Panc1 (cell line): ENCODE results near the gene SPATA16. TPM values are rescaled to one million over a fixed set of nuclear protein-coding genes. Genes with fewer than 3 reads are reported as not detected.

Experiments
- ATAC-seq: fragments of 200-7000 bp; cut with Tn5 transposase; 2 replicates; pipeline ENCODE4 v1.9.1; 2020; ENCODE audit warnings: mild to moderate bottlenecking, moderate library complexity
- BruUV-seq: library from RNA; stranded (reverse); fragments of 400-500 nt; replicated peaks from 2 replicates; lab custom pipeline; 2021; lab: Mats Ljungman, UMichigan
- CTCF ChIA-PET: fragments of 300-600 bp; sonication (Branson Sonifier 250); formaldehyde crosslinking; loops from one replicate; lab custom pipeline; 2022; ENCODE audit warnings: antibody characterized with exemption; lab: Charles Lee
- POLR2A ChIA-PET: fragments of 300-600 bp; sonication (Branson Sonifier 250); formaldehyde crosslinking; loops from one replicate; lab custom pipeline; 2022; ENCODE audit warnings: antibody characterized with exemption; lab: Charles Lee
- DNase-seq: peaks from one replicate; pipeline ENCODE4 v3.0.0-alpha.2; 2010; ENCODE audit warnings: low read depth, low spot score
- H3K27ac ChIP-seq: 2 replicates; pipeline ENCODE4 v1.5.1; 2011; ENCODE audit warnings: mild to moderate bottlenecking, low read length, inconsistent platforms
- H3K27me3 ChIP-seq: fragments of 200-500 bp; sonication (Bioruptor generic); 2 replicates; pipeline ENCODE4 v1.6.0; 2014; ENCODE audit warnings: low read length, inconsistent platforms; ENCODE audit not compliant: control insufficient read depth, insufficient read depth
- H3K36me3 ChIP-seq: fragments of 200-500 bp; sonication (Bioruptor generic); 2 replicates; pipeline ENCODE4 v1.5.1; 2014; ENCODE audit warnings: inconsistent platforms, mild to moderate bottlenecking, low read length, moderate library complexity; ENCODE audit not compliant: control insufficient read depth, insufficient read depth
- H3K4me1 ChIP-seq: 2 replicates; pipeline ENCODE4 v1.5.1; 2011; ENCODE audit warnings: inconsistent platforms, mild to moderate bottlenecking, low read length, moderate library complexity; ENCODE audit not compliant: control insufficient read depth, insufficient read depth
- H3K4me3 ChIP-seq, 2 experiments: 2 replicates each; pipeline ENCODE4 v1.5.1; 2011 to 2012; ENCODE audit warnings: low read depth in 2 of 2, low read length in 2 of 2, mild to moderate bottlenecking in 2 of 2, inconsistent platforms in 1 of 2, moderate library complexity in 1 of 2
- H3K9me3 ChIP-seq: fragments of 200-500 bp; sonication (Bioruptor generic); 2 replicates; pipeline ENCODE4 v1.5.1; 2014; ENCODE audit warnings: low read depth, mild to moderate bottlenecking, inconsistent platforms, low read length, moderate library complexity; ENCODE audit not compliant: control insufficient read depth, insufficient read depth
- CTCF ChIP-seq: fragments of 450-650 bp; IDR thresholded peaks from 2 replicates; pipeline ENCODE4 v1.5.1; 2017; ENCODE audit warnings: mild to moderate bottlenecking
- POLR2AphosphoS5 ChIP-seq: IDR thresholded peaks from 2 replicates; pipeline ENCODE4 v1.6.1; 2012; ENCODE audit warnings: mild to moderate bottlenecking, low read depth, low read length, moderate library complexity
- SIN3A ChIP-seq: IDR thresholded peaks from 2 replicates; pipeline ENCODE4 v1.6.1; 2012; ENCODE audit warnings: low read depth, mild to moderate bottlenecking, low read length, moderate library complexity, borderline replicate concordance; ENCODE audit not compliant: insufficient read depth
- TCF7L2 ChIP-seq: IDR thresholded peaks from 2 replicates; pipeline ENCODE4 v1.6.1; 2011; ENCODE audit warnings: mild to moderate bottlenecking, low read depth, low read length, inconsistent platforms
- in situ Hi-C: cut with HindIII; loops from 2 replicates; pipeline ENCODE4 v1.10.0; 2016; ENCODE audit warnings: low sequenced_read_pairs, low pct_unique_long_range_greater_than_20kb
- intact Hi-C: fragments of 100-400 bp; cut with micrococcal nuclease; formaldehyde crosslinking; loops from one replicate; pipeline ENCODE4 v1.10.0; 2022; ENCODE audit not compliant: unreplicated experiment
- total RNA-seq: library from RNA; stranded (reverse); gene quantifications from one replicate; pipeline ENCODE4 v1.2.1, GENCODE V29; 2021; ENCODE audit not compliant: unreplicated experiment
- TF ChIP-seq, protein P1 (sequence below), 2 experiments: IDR thresholded peaks; 2 replicates each; pipeline ENCODE4 v1.6.1; 2011 to 2012; ENCODE audit warnings: low read depth in 2 of 2, control low read depth in 1 of 2, low read length in 1 of 2, mild to moderate bottlenecking in 1 of 2, moderate library complexity in 1 of 2; ENCODE audit not compliant: insufficient read depth in 1 of 2

SPATA16 gene
- total RNA-seq, 1 experiment from 2014 or later: not detected

- ATAC-seq (no peak), DNase-seq (no peak)
- H3K4me3 ChIP-seq: no peak overlapping the region
- H3K36me3 ChIP-seq: no peaks in the 10 kb centered on the region
- BruUV-seq: no TSS peak
- no peak overlapping the region for H3K27ac ChIP-seq
- H3K4me1 ChIP-seq: no peaks in the 10 kb centered on the region
- ChIA-PET CTCF (no interaction called here), POLR2A (no interaction called here)
- no peaks in the 10 kb centered on the region for H3K9me3 ChIP-seq
- TF ChIP-seq POLR2AphosphoS5: no peak
- TF ChIP-seq SIN3A: no peak
- TF ChIP-seq CTCF: no peak
- TF ChIP-seq, protein P1, sequence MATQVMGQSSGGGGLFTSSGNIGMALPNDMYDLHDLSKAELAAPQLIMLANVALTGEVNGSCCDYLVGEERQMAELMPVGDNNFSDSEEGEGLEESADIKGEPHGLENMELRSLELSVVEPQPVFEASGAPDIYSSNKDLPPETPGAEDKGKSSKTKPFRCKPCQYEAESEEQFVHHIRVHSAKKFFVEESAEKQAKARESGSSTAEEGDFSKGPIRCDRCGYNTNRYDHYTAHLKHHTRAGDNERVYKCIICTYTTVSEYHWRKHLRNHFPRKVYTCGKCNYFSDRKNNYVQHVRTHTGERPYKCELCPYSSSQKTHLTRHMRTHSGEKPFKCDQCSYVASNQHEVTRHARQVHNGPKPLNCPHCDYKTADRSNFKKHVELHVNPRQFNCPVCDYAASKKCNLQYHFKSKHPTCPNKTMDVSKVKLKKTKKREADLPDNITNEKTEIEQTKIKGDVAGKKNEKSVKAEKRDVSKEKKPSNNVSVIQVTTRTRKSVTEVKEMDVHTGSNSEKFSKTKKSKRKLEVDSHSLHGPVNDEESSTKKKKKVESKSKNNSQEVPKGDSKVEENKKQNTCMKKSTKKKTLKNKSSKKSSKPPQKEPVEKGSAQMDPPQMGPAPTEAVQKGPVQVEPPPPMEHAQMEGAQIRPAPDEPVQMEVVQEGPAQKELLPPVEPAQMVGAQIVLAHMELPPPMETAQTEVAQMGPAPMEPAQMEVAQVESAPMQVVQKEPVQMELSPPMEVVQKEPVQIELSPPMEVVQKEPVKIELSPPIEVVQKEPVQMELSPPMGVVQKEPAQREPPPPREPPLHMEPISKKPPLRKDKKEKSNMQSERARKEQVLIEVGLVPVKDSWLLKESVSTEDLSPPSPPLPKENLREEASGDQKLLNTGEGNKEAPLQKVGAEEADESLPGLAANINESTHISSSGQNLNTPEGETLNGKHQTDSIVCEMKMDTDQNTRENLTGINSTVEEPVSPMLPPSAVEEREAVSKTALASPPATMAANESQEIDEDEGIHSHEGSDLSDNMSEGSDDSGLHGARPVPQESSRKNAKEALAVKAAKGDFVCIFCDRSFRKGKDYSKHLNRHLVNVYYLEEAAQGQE (IDR thresholded peaks at IDR 0.05; ENCODE audit: insufficient read depth in 1 of 2, low read depth in 2 of 2, low read length in 1 of 2): no peak
- TF ChIP-seq TCF7L2: no peak
- in situ Hi-C loops (no loop called here), intact Hi-C loops (no loop called here)
- no peaks in the 10 kb centered on the region; the same call in 1 of the 2 replicates for H3K27me3 ChIP-seq
These were observed 169.0 kb downstream of the SPATA16 start for GRCh38 chr3:172972067-172972466.

DNA sequence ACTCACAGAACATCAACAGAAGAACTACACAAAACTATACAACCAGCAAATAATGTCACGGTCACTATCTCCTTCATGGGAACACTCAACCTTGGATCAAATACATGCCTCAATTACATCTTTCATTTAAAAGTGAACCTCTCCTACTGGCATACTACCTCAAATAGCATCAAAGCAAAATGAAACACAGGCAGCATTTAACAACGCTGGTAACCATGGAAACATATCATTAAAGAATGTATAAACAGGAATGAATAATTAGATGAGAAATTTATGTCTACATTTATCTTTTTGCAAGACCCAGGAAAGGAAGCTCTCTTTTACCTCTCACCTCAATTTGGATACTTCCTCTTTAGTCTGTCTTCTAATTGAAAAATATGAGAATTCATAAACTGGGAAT, 172.4 kb downstream of the SPATA16 start:
- DNase-seq (no peak), ATAC-seq (no peak)
- no TSS peak for BruUV-seq
- Histone ChIP-seq H3K27me3 (no peaks in the 10 kb centered on the region), H3K27ac (no peak overlapping the region), H3K4me3 (no peak overlapping the region), H3K36me3 (no peaks in the 10 kb centered on the region), H3K9me3 (no peaks in the 10 kb centered on the region), H3K4me1 (no peaks in the 10 kb centered on the region)
- in situ Hi-C loops (no loop called here), intact Hi-C loops (no loop called here)
- ChIA-PET POLR2A (no interaction called here), CTCF (no interaction called here)
- TF ChIP-seq TCF7L2 (no peak), CTCF (no peak), SIN3A (no peak), POLR2AphosphoS5 (no peak)
